Fibroblast of mammary gland (primary cell): Measurements from ENCODE around the gene ZNF606.

Experiments
- DNase-seq: peaks from one replicate; pipeline ENCODE4 v3.0.0-alpha.2; 2010; ENCODE audit warnings: low read depth
- H3K4me3 ChIP-seq: 2 replicates; pipeline ENCODE4 v1.5.1; 2011; ENCODE audit warnings: low read depth, mild to moderate bottlenecking, low read length, moderate library complexity; ENCODE audit not compliant: control insufficient read depth
- CTCF ChIP-seq: conservative IDR thresholded peaks from 2 replicates; pipeline ENCODE4 v1.5.1; 2011; ENCODE audit warnings: low read depth, low read length, inconsistent platforms; ENCODE audit not compliant: control insufficient read depth, insufficient read depth

Gene ZNF606

GRCh38 chr19:58002384-58003173 is at the start of gene ZNF606:
ZNF606 (minus strand) TSS chr19:58002820; CDS start chr19:58001319, 1,501 bp downstream.
- DNase-seq: peak; percentile 81
- TF ChIP-seq CTCF: no peak
- H3K4me3 ChIP-seq: peak within 1 kb of the TSS; percentile 71

GRCh38 chr19:58052256-58052655 is 49.6 kb upstream of the ZNF606 start:
- H3K4me3 ChIP-seq: no peak overlapping the region
- DNase-seq: no peak
- TF ChIP-seq CTCF: no peak

GRCh38 chr19:58047672-58048071 is 45.1 kb upstream of the ZNF606 start:
- H3K4me3 ChIP-seq: no peak overlapping the region
- TF ChIP-seq CTCF: no peak
- DNase-seq: no peak

- TF ChIP-seq CTCF: no peak
- DNase-seq: no peak
- no peak overlapping the region for H3K4me3 ChIP-seq
Observed at GRCh38 chr19:58046856-58047255, 44.2 kb upstream of the ZNF606 start.

GRCh38 chr19:58045411-58046050 is 42.9 kb upstream of the ZNF606 start:
- no peak for DNase-seq
- no peak for TF ChIP-seq CTCF
- no peak overlapping the region for H3K4me3 ChIP-seq

- H3K4me3 ChIP-seq: no peak overlapping the region
- no peak for TF ChIP-seq CTCF
- no peak for DNase-seq
Observed at GRCh38 chr19:58044886-58045285, 42.3 kb upstream of the ZNF606 start.
